Psoas muscle (tissue), 8 donors: ENCODE data around the gene COPG2. TPM values are rescaled to one million over a fixed set of nuclear protein-coding genes. Genes with fewer than 3 reads are reported as not detected.
"Not testable (repeated sequence)": the region's sequence is repeated elsewhere in the genome, so short reads cannot be mapped to it uniquely, and the experiment has no call there.

ENCODE experiments used
- ATAC-seq, 4 donors: fragments of 200-7000 bp; cut with Tn5 transposase; one replicate each; pipeline ENCODE4 v1.9.1; 2020; ENCODE audit warnings: moderate library complexity in 3 of 4, mild to moderate bottlenecking in 2 of 4
- DNase-seq, 2 donors: peaks; one replicate each; pipeline ENCODE4 v3.0.0-alpha.2; 2020
- H3K27ac ChIP-seq: fragments of 200-600 bp; one replicate; pipeline ENCODE4 v1.8.0; 2022
- H3K27me3 ChIP-seq, 3 donors: fragments of 200-600 bp in 1 of 3; one replicate each; pipeline versions ENCODE4 v1.6.1 to v1.8.0; 2013 to 2022; ENCODE audit warnings: low read length in 2 of 3, mild to moderate bottlenecking in 2 of 3, moderate library complexity in 1 of 3; ENCODE audit not compliant: insufficient read depth in 3 of 3
- H3K36me3 ChIP-seq, 2 donors: fragments of 200-600 bp in 1 of 2; one replicate each; pipeline versions ENCODE4 v1.6.1 to v1.8.0; 2013 to 2022; ENCODE audit warnings: low read depth in 1 of 2, mild to moderate bottlenecking in 1 of 2, moderate library complexity in 1 of 2; ENCODE audit not compliant: insufficient read depth in 1 of 2
- H3K4me1 ChIP-seq: fragments of 200-600 bp; one replicate; pipeline ENCODE4 v1.8.0; 2022
- H3K4me3 ChIP-seq: fragments of 200-600 bp; one replicate; pipeline ENCODE4 v1.8.0; 2022; ENCODE audit warnings: mild to moderate bottlenecking
- H3K9me3 ChIP-seq: fragments of 200-600 bp; one replicate; pipeline ENCODE4 v1.8.0; 2022
- WGBS, 3 donors: extraction: QIAGEN DNeasy Blood & Tissue Kit; methylation state at CpG; one replicate each; pipeline versions ENCODE4 v1.1.6 to v1.1.7; 2013; 5-methylcytosine and 5-hydroxymethylcytosine counted together
- intact Hi-C, 2 donors: fragments of 100-400 bp; cut with DNase I; formaldehyde crosslinking; loops; one replicate each; pipeline versions ENCODE4 v1.11.0 to v1.14.2; 2022
- polyA plus RNA-seq, 3 donors: library from polyadenylated mRNA; stranded (reverse); fragments of 200-250 nt; gene quantifications; one replicate each; pipeline ENCODE4 v1.2.3, GENCODE V29; 2013
- total RNA-seq, 4 donors: library from RNA; stranded (reverse); fragmentation: NEBNext Ultra II Directional in 2 of 4; extraction: Animal tissue kit (Norgen Biotek cat#: 25700) in 2 of 4; gene quantifications; one replicate each; pipeline versions ENCODE4 v1.2.1 to v1.2.4, GENCODE V29; 2021 to 2023
- TF ChIP-seq, protein P1 (sequence below): fragments of 200-600 bp; IDR thresholded peaks from one replicate; pipeline ENCODE4 v1.8.0; 2022; ENCODE audit warnings: antibody characterized with exemption
- donor health status: healthy with polysubstance abuse.
- donor health status: DM: no; HTN: no; CAD: no; lungs with moderate emphysema.
- donor health status: Bipolar disorder and iron deficiency.
- donor health status: healthy.
- donor health status: DM: yes; HTN: yes; CAD: no.
- donor health status: DM: no; HTN: no; CAD: no.
- donor health status: DM: no; HTN: no; CAD: no.
- donor health status: DM: yes; HTN: yes; CAD: no.

Gene COPG2
- total and polyA plus RNA-seq, 7 donors, result 9.6 to 21.5 (median 13.2) TPM

DNA sequence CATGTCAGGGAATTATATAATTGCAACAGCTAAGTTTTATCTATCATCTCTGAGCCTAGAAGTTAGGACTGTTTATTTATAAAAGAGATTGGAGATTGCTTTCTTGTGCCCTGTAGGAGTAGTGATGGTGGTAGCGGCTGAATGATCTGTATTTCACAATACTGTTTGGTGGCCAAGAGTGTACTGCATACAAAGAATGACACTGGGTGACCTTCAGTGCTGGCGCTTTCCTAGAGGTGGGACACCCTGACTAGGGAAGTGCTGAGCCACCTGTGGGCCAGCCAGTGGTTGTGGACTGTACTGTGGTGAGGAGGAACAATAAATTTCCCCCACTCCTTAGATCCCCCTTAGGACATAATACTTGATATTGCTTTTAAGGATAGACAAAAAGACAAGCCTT lies 53.0 kb downstream of the COPG2 start:
- 75 to 91% (median 90%) methylated on average over 2 of the region's 2 CpGs for WGBS, 3 donors
- H3K4me3 ChIP-seq, result no peak overlapping the region
- DNase-seq (no peak), ATAC-seq (no peak)
- no peak overlapping the region for H3K27ac ChIP-seq
- no peaks in the 10 kb centered on the region for H3K4me1 ChIP-seq
- H3K36me3 ChIP-seq, result peaks cover 7 to 61% of the 10 kb centered on the region in 2 donors
- peaks cover 15% of the 10 kb centered on the region for H3K9me3 ChIP-seq
- no peaks in the 10 kb centered on the region for H3K27me3 ChIP-seq
- TF ChIP-seq, protein P1, sequence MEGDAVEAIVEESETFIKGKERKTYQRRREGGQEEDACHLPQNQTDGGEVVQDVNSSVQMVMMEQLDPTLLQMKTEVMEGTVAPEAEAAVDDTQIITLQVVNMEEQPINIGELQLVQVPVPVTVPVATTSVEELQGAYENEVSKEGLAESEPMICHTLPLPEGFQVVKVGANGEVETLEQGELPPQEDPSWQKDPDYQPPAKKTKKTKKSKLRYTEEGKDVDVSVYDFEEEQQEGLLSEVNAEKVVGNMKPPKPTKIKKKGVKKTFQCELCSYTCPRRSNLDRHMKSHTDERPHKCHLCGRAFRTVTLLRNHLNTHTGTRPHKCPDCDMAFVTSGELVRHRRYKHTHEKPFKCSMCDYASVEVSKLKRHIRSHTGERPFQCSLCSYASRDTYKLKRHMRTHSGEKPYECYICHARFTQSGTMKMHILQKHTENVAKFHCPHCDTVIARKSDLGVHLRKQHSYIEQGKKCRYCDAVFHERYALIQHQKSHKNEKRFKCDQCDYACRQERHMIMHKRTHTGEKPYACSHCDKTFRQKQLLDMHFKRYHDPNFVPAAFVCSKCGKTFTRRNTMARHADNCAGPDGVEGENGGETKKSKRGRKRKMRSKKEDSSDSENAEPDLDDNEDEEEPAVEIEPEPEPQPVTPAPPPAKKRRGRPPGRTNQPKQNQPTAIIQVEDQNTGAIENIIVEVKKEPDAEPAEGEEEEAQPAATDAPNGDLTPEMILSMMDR, result no peak
- intact Hi-C loops, result no loop called here

DNA sequence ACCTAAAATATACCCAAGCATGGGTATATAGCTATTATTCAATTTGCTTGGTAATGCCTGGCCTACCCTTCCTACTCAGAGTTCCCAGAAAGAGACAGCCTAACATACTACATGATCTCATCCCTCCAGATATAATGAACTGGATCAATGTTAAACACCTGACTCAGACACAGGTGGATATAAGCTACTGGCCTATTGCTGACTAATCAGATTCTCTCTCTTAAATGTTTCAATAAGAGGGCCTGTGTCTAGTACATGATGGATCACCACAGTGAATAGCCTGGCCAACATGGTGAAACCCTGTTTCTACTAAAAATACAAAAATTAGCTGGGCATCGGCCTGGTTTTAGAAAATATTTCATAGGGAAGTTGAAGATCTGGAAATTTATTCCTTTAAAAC lies 54.1 kb downstream of the COPG2 start:
- peaks cover 9% of the 10 kb centered on the region for H3K9me3 ChIP-seq
- WGBS, 3 donors, result 92 to 97% (median 94%) methylated on average over 1 of the region's 1 CpG
- TF ChIP-seq, protein P1, result no peak
- no peak for DNase-seq
- H3K36me3 ChIP-seq, result peaks cover 7 to 70% of the 10 kb centered on the region in 2 donors
- no peak for ATAC-seq
- no peak overlapping the region for H3K4me3 ChIP-seq
- H3K27ac ChIP-seq, result no peak overlapping the region
- intact Hi-C loops, result no loop called here
- H3K4me1 ChIP-seq, result no peaks in the 10 kb centered on the region
- no peaks in the 10 kb centered on the region for H3K27me3 ChIP-seq

GRCh38 chr7:130611218-130611617 lies 57.3 kb downstream of the COPG2 start:
- no peaks in the 10 kb centered on the region for H3K9me3 ChIP-seq
- no peaks in the 10 kb centered on the region for H3K27me3 ChIP-seq
- 87 to 96% (median 90%) methylated on average over 4 of the region's 4 CpGs for WGBS, 3 donors
- H3K27ac ChIP-seq, result no peak overlapping the region
- H3K4me3 ChIP-seq, result no peak overlapping the region
- peaks cover 7 to 75% of the 10 kb centered on the region in 2 donors for H3K36me3 ChIP-seq
- TF ChIP-seq, protein P1, result no peak
- ATAC-seq (no peak), DNase-seq (no peak)
- H3K4me1 ChIP-seq, result no peaks in the 10 kb centered on the region
- intact Hi-C loops, result no loop called here

DNA sequence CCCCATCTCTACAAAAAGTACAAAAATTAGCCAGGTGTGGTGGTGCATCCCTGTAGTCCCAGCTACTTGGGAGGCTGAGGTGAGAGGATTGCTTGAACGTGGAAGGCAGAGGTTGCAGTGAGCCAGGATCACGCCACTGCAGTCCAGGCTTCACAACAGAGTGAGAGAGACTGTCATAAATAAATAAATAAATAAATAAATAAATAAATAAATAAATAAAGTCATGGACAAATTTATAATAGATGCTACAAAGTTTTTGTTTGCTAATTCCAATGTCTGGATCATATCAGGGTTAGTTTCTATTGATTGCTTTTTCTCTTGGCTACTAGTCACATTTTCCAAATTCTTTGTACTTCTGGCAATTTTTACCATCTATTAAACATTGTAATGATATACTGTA lies 61.5 kb downstream of the COPG2 start:
- H3K4me3 ChIP-seq, ATAC-seq, intact Hi-C loops, H3K27ac ChIP-seq, H3K27me3 ChIP-seq, H3K4me1 ChIP-seq, DNase-seq, H3K9me3 ChIP-seq: not testable (repeated sequence)
- 99 to 100% (median 100%) methylated on average over 2 of the region's 2 CpGs for WGBS, 3 donors
- peaks cover 0 to 39% of the 10 kb centered on the region in 2 donors for H3K36me3 ChIP-seq

DNA sequence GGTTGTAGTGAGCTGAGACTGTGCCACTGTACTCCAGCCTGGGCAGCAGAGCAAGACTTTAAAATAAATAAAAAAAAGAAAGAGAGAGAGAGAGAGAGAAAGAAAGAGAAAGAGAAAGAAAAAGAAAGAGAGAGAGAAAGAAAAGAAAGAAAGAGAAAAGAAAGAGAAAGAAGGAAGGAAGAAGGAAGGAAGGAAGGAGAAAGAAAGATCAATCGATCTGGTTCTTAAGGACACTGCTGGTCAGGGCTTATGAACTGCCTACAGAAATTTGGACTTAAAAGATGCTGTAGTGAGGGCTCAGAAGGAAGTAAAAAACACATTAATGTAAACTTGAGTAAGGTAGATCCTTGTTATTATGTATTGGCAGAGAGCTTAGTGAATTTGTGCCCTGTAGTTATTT lies 62.4 kb downstream of the COPG2 start:
- WGBS, 3 donors, result 83 to 89% (median 86%) methylated on average over 1 of the region's 1 CpG
- H3K9me3 ChIP-seq, result no peaks in the 10 kb centered on the region
- H3K4me3 ChIP-seq, result no peak overlapping the region
- ATAC-seq (no peak), DNase-seq (no peak)
- TF ChIP-seq, protein P1, result no peak
- no peak overlapping the region for H3K27ac ChIP-seq
- no peaks in the 10 kb centered on the region for H3K4me1 ChIP-seq
- H3K27me3 ChIP-seq, result no peaks in the 10 kb centered on the region
- peaks cover 0 to 30% of the 10 kb centered on the region in 2 donors for H3K36me3 ChIP-seq
- intact Hi-C loops, result no loop called here
